Fibroblast of the conjunctiva (primary cell): ENCODE results near the gene CTDP1.
"Not testable (repeated sequence)": the region's sequence is repeated elsewhere in the genome, so short reads cannot be mapped to it uniquely, and the experiment has no call there.

ENCODE experiments used
- DNase-seq: peaks from one replicate; pipeline ENCODE4 v3.0.0-alpha.2; 2010; ENCODE audit warnings: low read depth

CTDP1 gene

GRCh38 chr18:79740521-79741361, 61.1 kb downstream of the CTDP1 start:
- no peak for DNase-seq

GRCh38 chr18:79741362-79741700, 61.7 kb downstream of the CTDP1 start:
- no peak for DNase-seq

GRCh38 chr18:79742076-79742475, 62.5 kb downstream of the CTDP1 start:
- DNase-seq: no peak

GRCh38 chr18:79744625-79745024, 65.0 kb downstream of the CTDP1 start:
- DNase-seq: no peak

- no peak for DNase-seq
These were observed 67.1 kb downstream of the CTDP1 start for GRCh38 chr18:79746730-79747129.

- no peak for DNase-seq
These were observed 67.7 kb downstream of the CTDP1 start for GRCh38 chr18:79747156-79747845.

- no peak for DNase-seq
These were observed 68.9 kb downstream of the CTDP1 start for GRCh38 chr18:79748321-79749180.

- DNase-seq: no peak
These were observed 69.9 kb downstream of the CTDP1 start for GRCh38 chr18:79749251-79750191.

GRCh38 chr18:79750980-79751571, 71.5 kb downstream of the CTDP1 start:
- DNase-seq: no peak

- DNase-seq: not testable (repeated sequence)
These were observed 72.4 kb downstream of the CTDP1 start for GRCh38 chr18:79751918-79752578.

- DNase-seq: not testable (repeated sequence)
These were observed 73.3 kb downstream of the CTDP1 start for GRCh38 chr18:79752946-79753345.

- no peak for DNase-seq
These were observed 73.8 kb downstream of the CTDP1 start for GRCh38 chr18:79753391-79753851.

GRCh38 chr18:79754022-79754761, 74.6 kb downstream of the CTDP1 start:
- DNase-seq: no peak

GRCh38 chr18:79754831-79755351, 75.3 kb downstream of the CTDP1 start:
- DNase-seq: no peak

GRCh38 chr18:79755496-79756142, 76.0 kb downstream of the CTDP1 start:
- no peak for DNase-seq

GRCh38 chr18:79756143-79756500, 76.5 kb downstream of the CTDP1 start:
- DNase-seq: no peak

- no peak for DNase-seq
These were observed 77.2 kb downstream of the CTDP1 start for GRCh38 chr18:79756826-79757225.

GRCh38 chr18:79760348-79760747, 80.7 kb downstream of the CTDP1 start:
- no peak for DNase-seq

- no peak for DNase-seq
These were observed 81.3 kb downstream of the CTDP1 start for GRCh38 chr18:79760881-79761280.
